Stimulated activated CD4-positive, alpha-beta T cell treated with anti-CD3 and anti-CD28 coated beads, Interleukin-12 subunit alpha, Interleukin-12 subunit beta, amount 100 ng/mL, for 48 hours (primary cell): Measurements from ENCODE around the gene HCFC1.

Experiments
- DNase-seq, 3 donors: peaks; one replicate each; pipeline ENCODE4 v3.0.0-alpha.2; 2020; ENCODE audit warnings: low read depth in 2 of 3, low spot score in 1 of 3

Gene HCFC1

GRCh38 chrX:153925739-153926551, 45.7 kb downstream of the HCFC1 start, which contains the start of gene ARHGAP4:
ARHGAP4 (minus strand) TSS chrX:153926264; CDS start chrX:153926202, 62 bp downstream.
- peak in 2 of 3 donors; percentile 31 to 54 for DNase-seq

GRCh38 chrX:153925387-153925738, 46.3 kb downstream of the HCFC1 start:
- DNase-seq = no peak

GRCh38 chrX:153924149-153924861, 47.3 kb downstream of the HCFC1 start:
- no peak for DNase-seq

- DNase-seq = no peak
Measured at GRCh38 chrX:153922932-153923857, 48.4 kb downstream of the HCFC1 start.

- DNase-seq = no peak
Measured at GRCh38 chrX:153921511-153922446, 49.8 kb downstream of the HCFC1 start.

GRCh38 chrX:153921070-153921469, 50.5 kb downstream of the HCFC1 start:
- DNase-seq = no peak

- no peak for DNase-seq
Measured at GRCh38 chrX:153920546-153920945, 51.1 kb downstream of the HCFC1 start.

GRCh38 chrX:153919281-153919680, 52.3 kb downstream of the HCFC1 start:
- no peak for DNase-seq

- DNase-seq = no peak
Measured at GRCh38 chrX:153917869-153918268, 53.7 kb downstream of the HCFC1 start.

GRCh38 chrX:153913701-153914100, 57.9 kb downstream of the HCFC1 start:
- DNase-seq = no peak

GRCh38 chrX:153913211-153913610, 58.4 kb downstream of the HCFC1 start:
- no peak for DNase-seq

- DNase-seq = no peak
Measured at GRCh38 chrX:153911798-153912197, 59.8 kb downstream of the HCFC1 start.

GRCh38 chrX:153910446-153910845, 61.2 kb downstream of the HCFC1 start:
- DNase-seq = no peak

- DNase-seq = no peak
Measured at GRCh38 chrX:153909980-153910360, 61.6 kb downstream of the HCFC1 start.

GRCh38 chrX:153909024-153909979, 62.3 kb downstream of the HCFC1 start:
- DNase-seq = no peak

GRCh38 chrX:153908219-153908860, 63.3 kb downstream of the HCFC1 start:
- DNase-seq = no peak

- DNase-seq = no peak
Measured at GRCh38 chrX:153907456-153907855, 64.2 kb downstream of the HCFC1 start.

GRCh38 chrX:153906126-153906917, 65.3 kb downstream of the HCFC1 start:
- no peak for DNase-seq
